ENCODE measurements around the gene MLLT11. TPM values are rescaled to one million over a fixed set of nuclear protein-coding genes. Genes with fewer than 3 reads are reported as not detected.

MLLT11 gene
- polyA plus RNA-seq, 10 donors: 9.6 to 19.4 (median 14.1) TPM

Other genes starting within 250 kb of the MLLT11 start
- gene ARNT, start 183.8 kb upstream of the MLLT11 start, polyA plus RNA-seq (ENCODE audit: insufficient read length in 10 of 10): 10 to 100 TPM; 31.4 to 40.7 (median 37.1) TPM
- not detected for gene CTXND2, start 173.3 kb upstream of the MLLT11 start, polyA plus RNA-seq (ENCODE audit: insufficient read length in 10 of 10)
- gene SETDB1, start 134.0 kb upstream of the MLLT11 start, polyA plus RNA-seq (ENCODE audit: insufficient read length in 10 of 10): 10 to 100 TPM; 25.0 to 54.8 (median 36.6) TPM
- gene CERS2, start 85.6 kb upstream of the MLLT11 start, polyA plus RNA-seq (ENCODE audit: insufficient read length in 10 of 10): 100 to 1,000 TPM in 1 of 10 donors, 10 to 100 TPM in 9; 74.1 to 107 (median 77.6) TPM
- gene ANXA9, start 78.1 kb upstream of the MLLT11 start, polyA plus RNA-seq (ENCODE audit: insufficient read length in 10 of 10): 1 to 10 TPM; 2.3 to 4.5 (median 2.5) TPM
- gene MINDY1, start 53.5 kb upstream of the MLLT11 start, polyA plus RNA-seq (ENCODE audit: insufficient read length in 10 of 10): 10 to 100 TPM; 14.8 to 22.7 (median 17.4) TPM
- gene PRUNE1, start 51.9 kb upstream of the MLLT11 start, polyA plus RNA-seq (ENCODE audit: insufficient read length in 10 of 10): 10 to 100 TPM; 22.7 to 30.9 (median 24.4) TPM
- gene BNIPL, start 23.8 kb upstream of the MLLT11 start, polyA plus RNA-seq (ENCODE audit: insufficient read length in 10 of 10): 1 to 10 TPM in 2 of 10 donors, under 1 TPM in 8; 0.23 to 5.2 (median 0.83) TPM
- 1 to 10 TPM; 3.5 to 7.3 (median 5.4) TPM for gene C1orf56, start 12.6 kb upstream of the MLLT11 start, polyA plus RNA-seq (ENCODE audit: insufficient read length in 10 of 10)
- 10 to 100 TPM; 40.2 to 68.1 (median 57.5) TPM for gene CDC42SE1, start 775 bp upstream of the MLLT11 start, polyA plus RNA-seq (ENCODE audit: insufficient read length in 10 of 10)
- 1 to 10 TPM; 3.6 to 7.4 (median 5.7) TPM for gene GABPB2, start 10.4 kb downstream of the MLLT11 start, polyA plus RNA-seq (ENCODE audit: insufficient read length in 10 of 10)
- gene SEMA6C, start 86.2 kb downstream of the MLLT11 start, polyA plus RNA-seq (ENCODE audit: insufficient read length in 10 of 10): 100 to 1,000 TPM in 1 of 10 donors, 10 to 100 TPM in 9; 49.3 to 113 (median 78.5) TPM
- gene TNFAIP8L2, start 96.3 kb downstream of the MLLT11 start, polyA plus RNA-seq (ENCODE audit: insufficient read length in 10 of 10): 1 to 10 TPM; 1.3 to 2.7 (median 2.2) TPM
- 10 to 100 TPM in 7 of 10 donors, 1 to 10 TPM in 3; 8.8 to 13.2 (median 11.1) TPM for gene LYSMD1, start 105.5 kb downstream of the MLLT11 start, polyA plus RNA-seq (ENCODE audit: insufficient read length in 10 of 10)
- 10 to 100 TPM; 30.1 to 41.2 (median 37.1) TPM for gene SCNM1, start 105.7 kb downstream of the MLLT11 start, polyA plus RNA-seq (ENCODE audit: insufficient read length in 10 of 10)
- 10 to 100 TPM in 9 of 10 donors, 1 to 10 TPM in 1; 8.0 to 53.2 (median 26.8) TPM for gene TMOD4, start 115.6 kb downstream of the MLLT11 start, polyA plus RNA-seq (ENCODE audit: insufficient read length in 10 of 10)
- gene VPS72, start 129.8 kb downstream of the MLLT11 start, polyA plus RNA-seq (ENCODE audit: insufficient read length in 10 of 10): 10 to 100 TPM; 40.9 to 53.7 (median 45.4) TPM
- gene PIP5K1A, start 138.2 kb downstream of the MLLT11 start, polyA plus RNA-seq (ENCODE audit: insufficient read length in 10 of 10): 10 to 100 TPM; 31.2 to 50.0 (median 40.4) TPM
- 100 to 1,000 TPM; 105 to 122 (median 112) TPM for gene PSMD4, start 194.3 kb downstream of the MLLT11 start, polyA plus RNA-seq (ENCODE audit: insufficient read length in 10 of 10)
- gene ZNF687, start 221.9 kb downstream of the MLLT11 start, polyA plus RNA-seq (ENCODE audit: insufficient read length in 10 of 10): 10 to 100 TPM in 9 of 10 donors, 1 to 10 TPM in 1; 9.3 to 12.6 (median 11.6) TPM

All from muscle of back (tissue), 10 donors.